ENCODE data around the gene DAPP1.

GRCh38 chr4:99894161-99894997, 77.8 kb downstream of the DAPP1 start, which contains the start of gene LAMTOR3:
- TF ChIP-seq POLR2A (IDR thresholded peaks at IDR 0.05), result peak in 1 of 2 donors; percentile 27
- no peak for TF ChIP-seq CTCF (IDR thresholded peaks at IDR 0.05)
- TF ChIP-seq POLR2AphosphoS5 (IDR thresholded peaks at IDR 0.05), result peak; percentile 70

Data from gastroesophageal sphincter (tissue), 3 donors.